Stimulated activated memory B cell treated with anti-CD40 and anti-IgM and Interleukin-4, amounts not matched to agents 10 μg/mL and 1 μg/mL and 100 μg/mL, for 72 hours (primary cell): ENCODE measurements around the gene TRAF2.

Source experiments
- ATAC-seq: fragments of 150-1000 bp; cut with Tn5 transposase; 2 replicates; pipeline ENCODE4 v1.10.0; 2021
- H3K27ac Mint-ChIP-seq: one replicate; pipeline ENCODE4 v1.8.0; 2022; ENCODE audit warnings: mild to moderate bottlenecking, mixed read lengths
- H3K27me3 Mint-ChIP-seq: one replicate; pipeline ENCODE4 v1.8.0; 2022; ENCODE audit warnings: mixed read lengths
- H3K36me3 Mint-ChIP-seq: one replicate; pipeline ENCODE4 v1.8.0; 2022; ENCODE audit warnings: mixed read lengths
- H3K4me1 Mint-ChIP-seq: one replicate; pipeline ENCODE4 v1.8.0; 2022; ENCODE audit warnings: mixed read lengths
- H3K4me3 Mint-ChIP-seq: one replicate; pipeline ENCODE4 v1.8.0; 2022; ENCODE audit warnings: mild to moderate bottlenecking, moderate library complexity, mixed read lengths
- H3K9me3 Mint-ChIP-seq: one replicate; pipeline ENCODE4 v1.8.0; 2022; ENCODE audit warnings: mixed read lengths

Gene TRAF2

DNA sequence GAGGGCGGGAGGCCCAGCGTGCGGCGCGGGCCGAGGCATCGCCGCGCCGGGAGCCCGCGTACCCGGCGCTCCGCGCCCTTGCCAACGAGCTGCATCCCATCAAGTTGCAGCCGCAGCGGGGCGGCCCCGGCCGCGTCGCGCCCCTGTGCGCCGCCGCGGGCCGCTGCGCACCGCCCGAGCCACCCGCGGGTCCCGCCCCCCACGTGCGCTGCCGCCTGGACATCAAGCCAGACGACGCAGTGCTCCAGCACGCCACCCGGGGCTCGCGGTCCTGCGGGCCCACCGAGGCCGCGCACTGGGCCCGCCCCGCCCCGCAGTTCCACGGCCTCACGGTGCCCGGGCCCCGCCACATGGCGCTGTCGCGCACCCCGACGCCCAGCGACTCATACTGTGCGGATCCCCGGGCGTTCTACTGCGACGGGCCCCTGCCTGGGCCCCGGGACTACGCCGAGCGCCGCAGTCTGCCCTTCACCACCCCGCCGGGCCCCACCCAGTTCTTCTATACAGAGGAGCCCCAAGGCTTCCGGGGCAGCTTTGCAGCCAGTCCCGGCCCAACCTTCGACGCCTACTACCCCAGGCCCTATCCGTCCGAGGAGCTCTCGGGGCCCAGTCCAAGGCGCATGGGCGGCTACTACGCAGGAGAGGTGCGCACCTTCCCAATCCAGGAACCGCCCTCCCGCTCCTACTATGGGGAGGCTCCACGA, 41.4 kb upstream of the TRAF2 start:
- H3K4me1 Mint-ChIP-seq, result peaks cover 32% of the 10 kb centered on the region
- no peaks in the 10 kb centered on the region for H3K9me3 Mint-ChIP-seq
- ATAC-seq, result no peak
- H3K4me3 Mint-ChIP-seq, result no peak overlapping the region
- peaks cover 4% of the 10 kb centered on the region for H3K36me3 Mint-ChIP-seq
- H3K27me3 Mint-ChIP-seq, result peaks cover 14% of the 10 kb centered on the region
- no peak overlapping the region for H3K27ac Mint-ChIP-seq

DNA sequence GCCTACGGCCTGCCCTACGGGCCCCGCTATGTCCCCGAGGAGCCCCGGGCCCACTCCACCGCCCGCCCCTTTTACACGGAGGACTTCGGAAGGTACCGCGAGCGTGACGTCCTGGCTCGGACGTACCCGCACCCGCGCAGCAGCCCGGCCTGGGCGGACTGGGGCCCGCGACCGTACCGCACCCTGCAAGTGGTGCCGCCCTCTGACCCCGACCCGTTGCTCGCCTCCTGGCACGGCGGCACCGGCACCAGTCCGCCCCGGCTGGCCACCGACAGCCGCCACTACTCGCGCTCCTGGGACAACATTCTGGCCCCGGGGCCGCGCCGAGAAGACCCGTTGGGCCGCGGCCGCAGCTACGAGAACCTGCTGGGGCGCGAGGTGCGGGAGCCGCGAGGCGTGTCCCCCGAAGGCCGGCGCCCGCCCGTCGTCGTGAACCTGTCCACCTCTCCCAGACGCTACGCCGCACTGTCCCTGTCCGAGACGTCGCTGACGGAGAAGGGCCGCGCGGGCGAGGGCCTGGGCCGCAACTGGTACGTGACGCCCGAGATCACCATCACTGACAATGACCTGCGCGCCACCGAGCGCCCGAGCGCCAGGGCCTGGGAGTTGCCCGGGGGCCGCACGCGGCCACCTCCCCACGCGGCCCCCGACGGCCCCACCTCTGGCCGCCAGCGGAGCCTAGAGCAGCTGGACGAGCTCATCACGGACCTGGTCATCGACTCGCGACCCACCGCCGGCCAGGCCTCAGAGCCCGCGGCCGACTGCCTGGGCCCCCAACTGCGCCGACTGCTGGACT, 40.7 kb upstream of the TRAF2 start:
- no peak overlapping the region for H3K27ac Mint-ChIP-seq

DNA sequence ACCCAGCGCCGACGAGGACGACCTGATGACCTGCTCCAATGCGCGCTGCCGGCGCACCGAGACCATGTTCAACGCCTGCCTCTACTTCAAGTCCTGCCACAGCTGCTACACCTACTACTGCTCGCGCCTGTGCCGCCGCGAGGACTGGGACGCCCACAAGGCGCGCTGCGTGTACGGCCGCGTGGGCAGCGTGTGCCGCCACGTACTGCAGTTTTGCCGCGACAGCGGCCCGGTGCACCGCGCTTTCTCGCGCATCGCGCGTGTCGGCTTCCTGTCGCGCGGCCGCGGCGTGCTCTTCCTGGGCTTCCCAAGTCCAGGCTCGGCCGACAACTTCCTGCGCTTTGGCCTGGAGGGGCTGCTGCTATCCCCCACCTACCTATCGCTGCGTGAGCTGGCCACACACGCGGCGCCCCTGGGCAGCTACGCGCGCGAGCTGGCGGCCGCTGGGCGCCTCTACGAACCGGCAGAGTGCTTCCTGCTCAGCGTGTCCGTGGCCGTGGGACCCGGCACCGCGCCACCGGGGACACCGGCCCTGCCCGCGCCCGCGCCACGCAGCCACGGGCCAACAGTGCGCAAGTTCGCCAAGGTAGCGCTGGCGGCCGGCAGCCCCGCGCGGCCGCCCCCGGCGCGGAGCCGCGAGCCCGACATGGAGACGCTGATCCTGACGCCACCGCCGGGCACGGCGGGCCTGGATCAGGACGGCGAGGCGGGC, 39.8 kb upstream of the TRAF2 start:
- Mint-ChIP-seq H3K9me3 (no peaks in the 10 kb centered on the region), H3K36me3 (peaks cover 5% of the 10 kb centered on the region), H3K27me3 (peaks cover 14% of the 10 kb centered on the region), H3K4me3 (peak overlapping the region; percentile 21), H3K4me1 (peaks cover 39% of the 10 kb centered on the region), H3K27ac (no peak overlapping the region)
- no peak for ATAC-seq

More for the DNA sequence above, 40.7 kb upstream of the TRAF2 start:
- H3K27me3 Mint-ChIP-seq, result peaks cover 14% of the 10 kb centered on the region
- H3K4me3 Mint-ChIP-seq, result no peak overlapping the region
- ATAC-seq, result no peak
- no peaks in the 10 kb centered on the region for H3K36me3 Mint-ChIP-seq
- H3K9me3 Mint-ChIP-seq, result no peaks in the 10 kb centered on the region
- peaks cover 39% of the 10 kb centered on the region for H3K4me1 Mint-ChIP-seq

DNA sequence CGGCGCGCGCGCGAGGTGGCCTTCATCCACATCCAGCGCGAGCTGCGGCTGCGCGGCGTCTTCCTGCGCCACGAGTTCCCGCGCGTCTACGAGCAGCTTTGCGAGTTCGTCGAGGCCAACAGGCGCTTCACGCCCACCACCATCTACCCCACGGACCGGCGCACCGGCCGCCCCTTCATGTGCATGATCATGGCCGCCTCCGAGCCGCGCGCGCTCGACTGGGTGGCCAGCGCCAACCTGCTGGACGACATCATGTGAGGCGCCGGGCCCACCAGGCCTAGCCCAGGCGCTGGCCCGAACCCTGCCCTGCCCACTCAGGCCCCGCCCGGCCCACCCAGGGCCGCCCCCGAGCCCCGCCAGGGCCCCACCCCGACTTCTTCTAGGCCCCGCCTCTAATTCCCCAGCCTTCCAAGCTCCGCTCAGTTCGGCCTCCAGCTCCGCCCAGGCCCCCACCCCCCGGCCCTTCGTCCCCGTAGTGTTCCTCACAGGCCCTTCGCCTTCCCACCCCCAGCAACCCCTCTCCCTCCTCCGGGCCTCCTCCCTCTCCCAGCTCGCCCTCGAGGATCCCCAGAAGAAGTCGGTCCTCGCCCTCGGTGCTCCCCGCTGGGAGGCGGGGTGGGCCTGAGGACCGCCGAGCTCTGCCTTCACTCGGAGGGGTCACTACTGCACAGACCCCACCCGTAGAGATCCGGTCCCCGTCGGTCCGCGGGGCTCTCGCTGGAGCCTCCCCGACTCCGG, 39.1 kb upstream of the TRAF2 start:
- no peak for ATAC-seq
- Mint-ChIP-seq H3K27ac (peak overlapping the region; percentile 87), H3K4me3 (peak overlapping the region; percentile 97), H3K4me1 (peaks cover 34% of the 10 kb centered on the region), H3K27me3 (peaks cover 14% of the 10 kb centered on the region), H3K36me3 (peaks cover 6% of the 10 kb centered on the region), H3K9me3 (no peaks in the 10 kb centered on the region)

DNA sequence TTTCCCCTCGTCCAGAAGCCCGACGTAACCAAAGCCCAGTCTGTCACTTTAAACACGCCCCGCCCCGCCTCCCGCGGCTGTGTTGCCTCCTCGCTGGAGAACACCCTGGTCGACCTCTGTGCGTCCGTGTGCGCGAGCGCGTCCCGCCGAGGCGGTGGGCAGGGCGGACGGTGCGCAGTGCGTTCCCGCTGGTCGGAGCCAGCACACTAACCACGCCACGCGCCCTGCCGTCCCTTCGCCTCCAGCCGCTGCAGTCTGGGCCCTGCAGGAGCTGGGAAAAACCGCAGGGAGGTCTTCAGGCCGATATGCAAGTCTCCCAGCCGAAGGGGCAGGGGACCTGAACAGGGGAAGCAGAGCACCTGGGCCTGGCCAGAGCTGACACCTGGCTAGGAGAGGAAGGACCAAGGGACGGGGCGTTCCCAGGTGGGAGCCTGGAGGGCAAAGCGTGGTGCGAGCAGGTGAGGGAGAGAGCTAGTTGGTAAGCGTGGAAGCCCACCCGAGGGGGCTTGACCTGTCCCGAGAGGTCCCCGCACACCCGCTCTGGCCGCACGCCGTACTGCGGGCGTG, 38.4 kb upstream of the TRAF2 start:
- Mint-ChIP-seq H3K9me3 (no peaks in the 10 kb centered on the region), H3K4me1 (peaks cover 31% of the 10 kb centered on the region), H3K27me3 (peaks cover 14% of the 10 kb centered on the region), H3K27ac (peak overlapping the region; percentile 87), H3K4me3 (peak overlapping the region; percentile 97), H3K36me3 (peaks cover 6% of the 10 kb centered on the region)
- no peak for ATAC-seq

DNA sequence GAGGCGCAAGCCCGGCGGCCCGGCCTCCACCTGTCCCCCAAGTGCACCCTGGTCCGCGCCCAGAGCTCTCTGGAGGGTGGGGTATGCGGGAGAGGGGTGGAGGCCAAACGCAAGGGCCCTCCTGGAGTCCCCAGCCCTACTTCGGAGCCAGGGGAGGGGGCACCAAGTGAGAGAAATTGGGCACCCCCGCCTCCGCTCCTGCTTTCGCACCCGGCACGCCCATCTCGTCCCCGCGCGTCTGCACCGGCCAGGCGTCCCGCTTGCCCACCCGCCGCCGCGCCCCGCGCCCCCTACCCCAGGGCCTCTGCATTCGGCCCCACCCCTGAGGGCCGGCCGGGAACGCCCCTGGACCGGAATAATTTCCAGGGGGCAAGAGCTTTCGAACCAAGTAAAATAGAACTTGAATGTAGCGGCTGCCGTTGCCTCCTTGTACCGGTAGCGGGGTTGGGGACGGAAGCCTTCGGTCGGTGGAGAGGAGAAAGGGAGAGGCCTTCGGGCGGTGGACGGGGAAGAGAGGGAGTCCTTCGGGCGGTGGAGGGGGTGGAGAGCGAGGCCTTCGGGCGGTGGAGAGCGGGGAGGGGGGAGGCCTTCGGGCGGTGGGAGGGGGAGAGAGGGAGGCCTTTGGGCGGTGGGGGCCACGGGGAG, 37.8 kb upstream of the TRAF2 start:
- peak; percentile 21 for ATAC-seq
- no peaks in the 10 kb centered on the region for H3K9me3 Mint-ChIP-seq
- peaks cover 14% of the 10 kb centered on the region for H3K27me3 Mint-ChIP-seq
- H3K4me3 Mint-ChIP-seq, result peak overlapping the region; percentile 97
- H3K27ac Mint-ChIP-seq, result peak overlapping the region; percentile 87
- H3K4me1 Mint-ChIP-seq, result peaks cover 26% of the 10 kb centered on the region
- peaks cover 6% of the 10 kb centered on the region for H3K36me3 Mint-ChIP-seq

DNA sequence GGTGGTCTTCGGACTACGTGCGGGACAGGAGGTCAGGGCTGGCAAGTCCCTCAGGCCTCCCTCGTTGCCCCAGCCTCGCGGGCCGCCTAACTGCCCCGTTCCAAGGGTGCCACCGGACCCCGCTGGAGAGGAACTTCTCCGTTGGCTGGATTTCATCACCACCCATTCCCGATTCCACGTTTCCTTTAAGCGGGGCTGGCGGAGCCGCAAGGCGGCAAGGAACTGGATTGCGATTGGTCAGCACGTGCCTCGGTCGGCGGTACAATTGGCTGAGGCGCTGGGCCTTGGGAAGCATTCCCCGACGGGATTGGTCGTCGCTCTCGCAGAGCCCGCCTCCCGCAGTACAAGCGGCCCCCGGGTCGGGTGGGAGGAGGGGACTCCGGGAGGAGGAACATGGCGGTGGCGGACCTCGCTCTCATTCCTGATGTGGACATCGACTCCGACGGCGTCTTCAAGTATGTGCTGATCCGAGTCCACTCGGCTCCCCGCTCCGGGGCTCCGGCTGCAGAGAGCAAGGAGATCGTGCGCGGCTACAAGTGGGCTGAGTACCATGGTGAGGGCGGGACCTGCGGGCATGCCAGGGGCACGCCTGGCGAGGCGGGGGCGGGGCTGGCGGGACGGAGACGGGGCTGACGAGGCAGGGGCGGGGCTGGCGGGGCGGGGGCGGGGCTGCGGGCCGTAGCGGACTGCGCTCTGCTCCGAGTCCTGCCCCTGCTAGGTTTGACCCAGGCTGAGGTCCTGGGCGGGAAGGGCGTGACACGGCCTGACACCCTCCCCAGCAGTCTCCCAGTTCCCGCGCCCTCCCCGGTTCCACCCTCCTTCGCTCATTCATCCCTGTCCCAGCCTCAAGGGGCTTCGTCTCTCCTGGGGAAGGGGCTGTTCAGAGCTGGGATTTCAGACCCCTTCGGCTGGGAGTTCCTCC, 37.0 kb upstream of the TRAF2 start, which contains the start of gene PHPT1:
PHPT1 (plus strand) TSS at position 372 of the 922 bp plus-strand sequence; CDS start at position 394, 22 bp downstream.
- Mint-ChIP-seq H3K36me3 (peaks cover 6% of the 10 kb centered on the region), H3K4me3 (peak within 1 kb of the TSS; percentile 97), H3K4me1 (peaks cover 26% of the 10 kb centered on the region), H3K9me3 (no peaks in the 10 kb centered on the region), H3K27ac (peak within 1 kb of the TSS; percentile 87), H3K27me3 (peaks cover 14% of the 10 kb centered on the region)
- peak; percentile 94 for ATAC-seq

DNA sequence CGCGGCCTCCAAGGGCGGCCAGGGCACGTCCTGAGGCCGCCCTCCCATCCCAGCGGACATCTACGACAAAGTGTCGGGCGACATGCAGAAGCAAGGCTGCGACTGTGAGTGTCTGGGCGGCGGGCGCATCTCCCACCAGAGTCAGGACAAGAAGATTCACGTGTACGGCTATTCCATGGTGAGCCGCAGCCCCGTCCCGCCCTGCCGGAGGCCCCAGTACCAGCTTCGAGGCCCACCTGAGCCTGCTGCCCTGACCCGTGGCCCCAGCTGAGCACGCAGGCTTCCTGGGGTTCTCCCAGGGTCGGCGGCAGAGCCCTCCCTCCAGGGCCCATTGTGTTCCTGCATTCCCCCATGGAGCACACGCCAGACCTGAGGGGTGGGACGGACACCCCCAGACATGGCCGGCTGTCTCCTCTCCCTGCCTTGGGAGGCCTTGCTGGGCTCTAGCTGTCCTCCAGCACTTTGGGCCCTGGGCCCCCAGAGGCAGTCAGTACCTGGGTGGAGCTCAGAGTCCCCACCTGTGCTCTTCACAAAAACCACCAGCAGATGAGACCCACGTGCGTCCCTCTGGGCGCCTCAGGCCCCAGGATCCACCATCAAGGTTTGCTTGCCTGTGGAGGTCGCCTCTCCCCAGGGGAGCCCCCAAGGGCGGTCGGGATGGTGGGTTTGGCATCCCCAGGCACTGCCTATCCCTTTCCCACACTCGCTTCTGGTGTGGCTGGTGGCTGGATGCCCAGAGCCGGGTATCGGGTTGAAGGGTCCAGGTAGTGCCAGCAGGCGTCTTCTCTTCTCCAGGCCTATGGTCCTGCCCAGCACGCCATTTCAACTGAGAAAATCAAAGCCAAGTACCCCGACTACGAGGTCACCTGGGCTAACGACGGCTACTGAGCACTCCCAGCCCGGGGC, 36.1 kb upstream of the TRAF2 start:
- Mint-ChIP-seq H3K27ac (peak overlapping the region; percentile 87), H3K9me3 (no peaks in the 10 kb centered on the region), H3K4me1 (peaks cover 26% of the 10 kb centered on the region), H3K36me3 (peaks cover 6% of the 10 kb centered on the region), H3K4me3 (peak overlapping the region; percentile 97), H3K27me3 (peaks cover 14% of the 10 kb centered on the region)
- ATAC-seq, result no peak

DNA sequence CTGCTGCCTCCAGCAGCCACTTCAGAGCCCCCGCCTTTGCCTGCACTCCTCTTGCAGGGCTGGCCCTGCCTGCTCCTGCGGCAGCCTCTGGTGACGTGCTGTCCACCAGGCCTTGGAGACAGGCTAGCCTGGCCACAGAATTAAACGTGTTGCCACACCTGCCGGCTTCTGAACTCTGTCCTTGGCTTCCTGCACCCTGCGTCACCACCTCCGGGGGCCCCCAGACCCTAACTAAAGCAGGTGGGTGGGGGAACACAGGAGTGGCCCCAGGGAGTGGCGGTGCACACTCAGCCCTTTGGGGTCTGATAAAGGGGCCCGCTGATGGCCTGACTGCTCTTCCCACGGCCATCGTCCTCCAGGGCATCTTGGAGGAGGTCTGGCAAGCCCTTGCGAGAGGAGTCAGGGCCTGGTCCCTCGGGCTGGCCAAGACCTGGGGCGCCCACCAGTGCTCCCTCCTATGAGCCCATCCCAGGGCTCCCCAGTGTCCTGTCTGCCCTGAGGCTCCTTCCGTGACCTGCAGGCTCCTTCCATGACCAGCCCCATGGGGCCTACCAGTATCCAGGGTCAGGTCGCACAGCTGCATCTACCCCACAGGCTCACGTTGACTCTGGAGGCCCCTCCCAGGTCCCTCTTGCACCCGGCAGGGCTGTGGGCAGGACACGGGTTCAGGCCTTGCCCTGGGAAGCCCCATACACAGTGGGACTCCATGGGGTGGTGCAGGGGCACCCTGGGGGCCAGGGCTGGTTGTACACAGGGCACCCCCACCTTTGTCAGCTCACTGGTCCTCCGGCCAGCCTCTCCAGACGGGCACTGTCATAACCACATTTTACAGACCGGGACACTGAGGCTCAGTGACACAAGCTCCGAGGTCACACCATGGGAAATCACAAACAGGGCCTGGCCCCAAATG, 35.2 kb upstream of the TRAF2 start:
- ATAC-seq, result no peak
- H3K27me3 Mint-ChIP-seq, result peaks cover 14% of the 10 kb centered on the region
- H3K9me3 Mint-ChIP-seq, result no peaks in the 10 kb centered on the region
- peaks cover 26% of the 10 kb centered on the region for H3K4me1 Mint-ChIP-seq
- no peak overlapping the region for H3K27ac Mint-ChIP-seq
- H3K4me3 Mint-ChIP-seq, result peak overlapping the region; percentile 97
- peaks cover 6% of the 10 kb centered on the region for H3K36me3 Mint-ChIP-seq

DNA sequence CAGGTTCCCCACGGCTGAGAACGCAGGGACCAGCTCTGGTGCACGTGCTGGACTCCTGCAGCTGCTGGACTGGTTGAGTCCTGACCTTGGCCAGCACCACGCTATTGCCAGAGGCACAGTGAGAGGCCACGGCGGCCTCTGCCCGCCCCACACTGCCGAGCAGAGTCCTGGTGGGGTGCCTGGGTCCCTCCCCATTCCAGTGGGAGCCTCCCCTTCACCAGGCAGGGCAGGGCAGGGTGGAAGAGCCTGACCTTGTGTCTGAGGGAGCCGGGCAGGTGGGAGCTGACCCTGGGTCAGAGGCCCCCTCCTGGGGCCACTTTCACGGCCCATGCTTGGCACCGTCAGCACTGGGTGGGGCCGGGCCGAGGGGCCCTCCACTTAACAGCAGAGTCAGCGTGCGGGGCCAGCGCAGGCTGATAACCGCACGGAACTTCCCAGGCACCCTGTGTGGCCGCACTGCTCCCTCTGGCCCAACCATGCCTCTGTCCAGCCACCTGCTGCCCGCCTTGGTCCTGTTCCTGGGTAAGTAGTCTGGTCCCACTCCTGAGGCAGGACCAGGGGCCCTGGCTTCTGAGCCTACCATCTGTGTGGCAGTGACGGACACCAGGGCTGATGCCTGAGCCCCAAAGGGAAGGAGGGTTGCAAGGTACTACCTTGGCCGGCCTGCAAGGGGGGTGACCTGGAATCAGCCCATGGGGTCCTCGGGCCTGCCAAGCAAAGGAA, 34.2 kb upstream of the TRAF2 start, which contains the start of gene MAMDC4:
MAMDC4 (plus strand) TSS at position 406 of the 723 bp plus-strand sequence; CDS start at position 477, 71 bp downstream.
- Mint-ChIP-seq H3K4me1 (peaks cover 26% of the 10 kb centered on the region), H3K27ac (no peak within 1 kb of the TSS), H3K9me3 (no peaks in the 10 kb centered on the region), H3K36me3 (peaks cover 6% of the 10 kb centered on the region), H3K27me3 (peaks cover 14% of the 10 kb centered on the region), H3K4me3 (no peak within 1 kb of the TSS)
- ATAC-seq, result no peak
